Esophagus mucosa (tissue), 1 donor: ENCODE results near the gene TAF7L. TPM values are rescaled to one million over a fixed set of nuclear protein-coding genes. Genes with fewer than 3 reads are reported as not detected.

Experiments used
- ATAC-seq: fragments of 200-7000 bp; cut with Tn5 transposase; one replicate; pipeline ENCODE4 v1.9.1; 2020
- total RNA-seq: library from RNA; stranded (reverse); gene quantifications from one replicate; pipeline ENCODE4 v1.2.4, GENCODE V29; 2023
- donor health status: DM: yes; HTN: yes; CAD: no.

TAF7L gene
- total RNA-seq, 1 donor from 2014 or later: 0.12 TPM

- ATAC-seq: no peak
Observed at GRCh38 chrX:101220662-101221260, 70.4 kb downstream of the TAF7L start.

GRCh38 chrX:101219864-101220346 is 71.2 kb downstream of the TAF7L start:
- ATAC-seq: no peak

GRCh38 chrX:101219116-101219863 is 71.8 kb downstream of the TAF7L start, which contains the start of gene DRP2:
DRP2 (plus strand) TSS chrX:101219786; CDS start chrX:101231648, 11,862 bp downstream.
- no peak for ATAC-seq

Other genes starting within 250 kb of the TAF7L start
- gene TRMT2B, start 239.2 kb downstream of the TAF7L start, total RNA-seq: 13.3 TPM
- gene TMEM35A, start 212.5 kb downstream of the TAF7L start, total RNA-seq: 1.1 TPM
- 3.9 TPM for gene CENPI, start 193.1 kb downstream of the TAF7L start, total RNA-seq
- 0.04 TPM for gene DRP2, start 71.5 kb downstream of the TAF7L start, total RNA-seq
- 14.2 TPM for gene TIMM8A, start 57.4 kb upstream of the TAF7L start, total RNA-seq
- gene BTK, start 94.9 kb upstream of the TAF7L start, total RNA-seq: 1.0 TPM
- 361 TPM for gene RPL36A, start 99.7 kb upstream of the TAF7L start, total RNA-seq
- gene GLA, start 116.6 kb upstream of the TAF7L start, total RNA-seq: 16.9 TPM
- 31.5 TPM for gene HNRNPH2, start 116.9 kb upstream of the TAF7L start, total RNA-seq
- 3.1 TPM for gene ARMCX4, start 194.1 kb upstream of the TAF7L start, total RNA-seq